ENCODE results near the gene ALDH3A1. TPM values are rescaled to one million over a fixed set of nuclear protein-coding genes. Genes with fewer than 3 reads are reported as not detected.
"Not testable (repeated sequence)": the region's sequence is repeated elsewhere in the genome, so short reads cannot be mapped to it uniquely, and the experiment has no call there.

Gene ALDH3A1
- total RNA-seq, 1 donor: 0.54 TPM

- DNase-seq (ENCODE audit: low read depth): no peak
- no peak overlapping the region for H3K4me3 ChIP-seq (ENCODE audit: low read depth, low read length)
- TF ChIP-seq CTCF (IDR thresholded peaks at IDR 0.05; ENCODE audit: insufficient read depth, low read length): no peak
Measured at GRCh38 chr17:19768046-19768782, 20.1 kb upstream of the ALDH3A1 start.

- H3K4me3 ChIP-seq (ENCODE audit: low read depth, low read length): no peak overlapping the region
- DNase-seq (ENCODE audit: low read depth): peak; percentile 57
- TF ChIP-seq CTCF (IDR thresholded peaks at IDR 0.05; ENCODE audit: insufficient read depth, low read length): peak; percentile 99
Measured at GRCh38 chr17:19766421-19767270, 18.5 kb upstream of the ALDH3A1 start.

- no peak for TF ChIP-seq CTCF (IDR thresholded peaks at IDR 0.05; ENCODE audit: insufficient read depth, low read length)
- H3K4me3 ChIP-seq (ENCODE audit: low read depth, low read length): no peak overlapping the region
- DNase-seq (ENCODE audit: low read depth): no peak
Measured at GRCh38 chr17:19766016-19766415, 17.9 kb upstream of the ALDH3A1 start.

GRCh38 chr17:19763991-19764390, 15.9 kb upstream of the ALDH3A1 start:
- DNase-seq (ENCODE audit: low read depth); H3K4me3 ChIP-seq (ENCODE audit: low read depth, low read length): not testable (repeated sequence)

- H3K4me3 ChIP-seq (ENCODE audit: low read depth, low read length): no peak overlapping the region
- DNase-seq (ENCODE audit: low read depth): no peak
- no peak for TF ChIP-seq CTCF (IDR thresholded peaks at IDR 0.05; ENCODE audit: insufficient read depth, low read length)
Measured at GRCh38 chr17:19763416-19763815, 15.3 kb upstream of the ALDH3A1 start.

GRCh38 chr17:19762515-19762961, 14.4 kb upstream of the ALDH3A1 start:
- H3K4me3 ChIP-seq (ENCODE audit: low read depth, low read length): no peak overlapping the region
- DNase-seq (ENCODE audit: low read depth): peak; percentile 61
- TF ChIP-seq CTCF (IDR thresholded peaks at IDR 0.05; ENCODE audit: insufficient read depth, low read length): peak; percentile 72

- no peak overlapping the region for H3K4me3 ChIP-seq (ENCODE audit: low read depth, low read length)
- no peak for TF ChIP-seq CTCF (IDR thresholded peaks at IDR 0.05; ENCODE audit: insufficient read depth, low read length)
Measured at GRCh38 chr17:19760746-19761145, 12.6 kb upstream of the ALDH3A1 start.

More at GRCh38 chr17:19760746-19761145, 12.6 kb upstream of the ALDH3A1 start:
- DNase-seq (ENCODE audit: low read depth): no peak
